B cell (primary cell): Measurements from ENCODE around the gene PPP1R11.

ENCODE experiments used
- CTCF ChIP-seq: fragments of 200-600 bp; IDR thresholded peaks from one replicate; pipeline ENCODE4 v1.8.0; 2022; ENCODE audit warnings: antibody characterized with exemption, mild to moderate bottlenecking
- EZH2 ChIP-seq: IDR thresholded peaks from 2 replicates; pipeline ENCODE4 v1.6.1; 2012; ENCODE audit warnings: borderline replicate concordance, low read depth, mild to moderate bottlenecking, moderate library complexity, low read length; ENCODE audit not compliant: insufficient read depth, poor library complexity, severe bottlenecking

- TF ChIP-seq CTCF, result no peak
- peak; percentile 3 for TF ChIP-seq EZH2
Observed at GRCh38 chr6:30100585-30101443, 33.8 kb downstream of the PPP1R11 start.
